Measurements from ENCODE around the gene NGEF.

NGEF gene, protein sequence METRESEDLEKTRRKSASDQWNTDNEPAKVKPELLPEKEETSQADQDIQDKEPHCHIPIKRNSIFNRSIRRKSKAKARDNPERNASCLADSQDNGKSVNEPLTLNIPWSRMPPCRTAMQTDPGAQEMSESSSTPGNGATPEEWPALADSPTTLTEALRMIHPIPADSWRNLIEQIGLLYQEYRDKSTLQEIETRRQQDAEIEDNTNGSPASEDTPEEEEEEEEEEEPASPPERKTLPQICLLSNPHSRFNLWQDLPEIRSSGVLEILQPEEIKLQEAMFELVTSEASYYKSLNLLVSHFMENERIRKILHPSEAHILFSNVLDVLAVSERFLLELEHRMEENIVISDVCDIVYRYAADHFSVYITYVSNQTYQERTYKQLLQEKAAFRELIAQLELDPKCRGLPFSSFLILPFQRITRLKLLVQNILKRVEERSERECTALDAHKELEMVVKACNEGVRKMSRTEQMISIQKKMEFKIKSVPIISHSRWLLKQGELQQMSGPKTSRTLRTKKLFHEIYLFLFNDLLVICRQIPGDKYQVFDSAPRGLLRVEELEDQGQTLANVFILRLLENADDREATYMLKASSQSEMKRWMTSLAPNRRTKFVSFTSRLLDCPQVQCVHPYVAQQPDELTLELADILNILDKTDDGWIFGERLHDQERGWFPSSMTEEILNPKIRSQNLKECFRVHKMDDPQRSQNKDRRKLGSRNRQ

DNA sequence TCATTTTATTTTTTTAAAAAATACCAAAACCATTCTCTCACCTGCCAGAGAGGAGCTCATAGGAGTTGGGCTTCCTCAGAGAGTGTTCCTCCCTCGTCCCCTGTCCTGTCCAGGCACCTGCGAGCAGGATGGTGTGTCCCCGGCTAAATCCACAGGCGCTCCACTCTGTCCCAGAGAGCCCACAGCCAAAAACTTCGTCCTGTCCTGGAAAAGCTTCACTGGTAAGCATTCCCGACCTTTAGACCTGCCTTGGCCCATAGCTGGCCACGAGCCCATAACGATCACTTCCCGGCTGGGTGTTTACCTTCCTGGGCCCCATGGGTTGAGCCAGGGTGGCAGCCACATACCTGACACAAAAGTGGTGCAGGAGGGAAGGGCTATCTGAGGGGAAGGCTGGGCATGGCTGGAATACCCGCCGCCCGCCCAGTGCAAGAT, at the start of gene NGEF:
TSS of gene NGEF (minus strand) at position 230 of the 435 bp plus-strand sequence. CDS start 38,366 bp downstream, outside the sequence.
- TF ChIP-seq, protein P1, sequence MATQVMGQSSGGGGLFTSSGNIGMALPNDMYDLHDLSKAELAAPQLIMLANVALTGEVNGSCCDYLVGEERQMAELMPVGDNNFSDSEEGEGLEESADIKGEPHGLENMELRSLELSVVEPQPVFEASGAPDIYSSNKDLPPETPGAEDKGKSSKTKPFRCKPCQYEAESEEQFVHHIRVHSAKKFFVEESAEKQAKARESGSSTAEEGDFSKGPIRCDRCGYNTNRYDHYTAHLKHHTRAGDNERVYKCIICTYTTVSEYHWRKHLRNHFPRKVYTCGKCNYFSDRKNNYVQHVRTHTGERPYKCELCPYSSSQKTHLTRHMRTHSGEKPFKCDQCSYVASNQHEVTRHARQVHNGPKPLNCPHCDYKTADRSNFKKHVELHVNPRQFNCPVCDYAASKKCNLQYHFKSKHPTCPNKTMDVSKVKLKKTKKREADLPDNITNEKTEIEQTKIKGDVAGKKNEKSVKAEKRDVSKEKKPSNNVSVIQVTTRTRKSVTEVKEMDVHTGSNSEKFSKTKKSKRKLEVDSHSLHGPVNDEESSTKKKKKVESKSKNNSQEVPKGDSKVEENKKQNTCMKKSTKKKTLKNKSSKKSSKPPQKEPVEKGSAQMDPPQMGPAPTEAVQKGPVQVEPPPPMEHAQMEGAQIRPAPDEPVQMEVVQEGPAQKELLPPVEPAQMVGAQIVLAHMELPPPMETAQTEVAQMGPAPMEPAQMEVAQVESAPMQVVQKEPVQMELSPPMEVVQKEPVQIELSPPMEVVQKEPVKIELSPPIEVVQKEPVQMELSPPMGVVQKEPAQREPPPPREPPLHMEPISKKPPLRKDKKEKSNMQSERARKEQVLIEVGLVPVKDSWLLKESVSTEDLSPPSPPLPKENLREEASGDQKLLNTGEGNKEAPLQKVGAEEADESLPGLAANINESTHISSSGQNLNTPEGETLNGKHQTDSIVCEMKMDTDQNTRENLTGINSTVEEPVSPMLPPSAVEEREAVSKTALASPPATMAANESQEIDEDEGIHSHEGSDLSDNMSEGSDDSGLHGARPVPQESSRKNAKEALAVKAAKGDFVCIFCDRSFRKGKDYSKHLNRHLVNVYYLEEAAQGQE (IDR thresholded peaks at IDR 0.05; ENCODE audit: low read depth) = no peak
- no peak for TF ChIP-seq TAF1 (IDR thresholded peaks at IDR 0.05; ENCODE audit: low read depth)
- no peak for TF ChIP-seq ZBTB7A (IDR thresholded peaks at IDR 0.05; ENCODE audit: low read depth)

DNA sequence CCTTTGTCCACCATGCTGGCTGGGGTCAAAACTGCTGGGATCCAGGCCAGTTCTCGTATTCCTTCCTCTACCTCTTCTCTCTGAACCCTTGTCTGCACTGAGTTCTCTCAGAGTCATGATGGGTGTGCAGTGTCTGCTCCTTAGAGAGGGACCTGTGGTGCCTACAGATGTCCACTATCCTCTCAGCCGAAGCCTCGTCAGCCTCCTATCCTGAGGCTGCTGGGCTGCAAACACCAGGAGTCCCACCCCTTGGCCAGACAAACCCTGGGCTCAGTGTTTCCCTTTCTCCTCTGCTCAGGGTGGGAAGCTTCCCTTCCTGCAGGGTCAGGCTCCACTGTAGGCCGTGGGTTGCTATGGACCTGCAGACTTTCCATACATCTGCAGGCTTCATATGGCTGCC, 49.4 kb upstream of the NGEF start:
- no peak for TF ChIP-seq TAF1 (IDR thresholded peaks at IDR 0.05; ENCODE audit: low read depth)
- TF ChIP-seq, protein P1 (IDR thresholded peaks at IDR 0.05; ENCODE audit: low read depth) = no peak
- no peak for TF ChIP-seq EP300 (IDR thresholded peaks at IDR 0.05; ENCODE audit: borderline replicate concordance)
- no peak for TF ChIP-seq USF1 (IDR thresholded peaks at IDR 0.05)
- TF ChIP-seq YY1 (IDR thresholded peaks at IDR 0.05; ENCODE audit: low read depth) = no peak
- TF ChIP-seq TEAD4 (IDR thresholded peaks at IDR 0.05) = no peak
- no peak for TF ChIP-seq EGR1 (IDR thresholded peaks at IDR 0.05)
- TF ChIP-seq FOXM1 (IDR thresholded peaks at IDR 0.05; ENCODE audit: borderline replicate concordance, low read depth) = no peak
- TF ChIP-seq MAX (IDR thresholded peaks at IDR 0.05) = no peak
- no peak for TF ChIP-seq NFIC (IDR thresholded peaks at IDR 0.05)
- TF ChIP-seq CREB1 (IDR thresholded peaks at IDR 0.05; ENCODE audit: low read depth) = no peak
- TF ChIP-seq ZBTB7A (IDR thresholded peaks at IDR 0.05; ENCODE audit: low read depth) = no peak
- no peak for TF ChIP-seq CEBPB (IDR thresholded peaks at IDR 0.05)
- no peak for TF ChIP-seq RAD21 (IDR thresholded peaks at IDR 0.05; ENCODE audit: low read depth)
- no peak for TF ChIP-seq TCF12 (IDR thresholded peaks at IDR 0.05; ENCODE audit: low read depth)

DNA sequence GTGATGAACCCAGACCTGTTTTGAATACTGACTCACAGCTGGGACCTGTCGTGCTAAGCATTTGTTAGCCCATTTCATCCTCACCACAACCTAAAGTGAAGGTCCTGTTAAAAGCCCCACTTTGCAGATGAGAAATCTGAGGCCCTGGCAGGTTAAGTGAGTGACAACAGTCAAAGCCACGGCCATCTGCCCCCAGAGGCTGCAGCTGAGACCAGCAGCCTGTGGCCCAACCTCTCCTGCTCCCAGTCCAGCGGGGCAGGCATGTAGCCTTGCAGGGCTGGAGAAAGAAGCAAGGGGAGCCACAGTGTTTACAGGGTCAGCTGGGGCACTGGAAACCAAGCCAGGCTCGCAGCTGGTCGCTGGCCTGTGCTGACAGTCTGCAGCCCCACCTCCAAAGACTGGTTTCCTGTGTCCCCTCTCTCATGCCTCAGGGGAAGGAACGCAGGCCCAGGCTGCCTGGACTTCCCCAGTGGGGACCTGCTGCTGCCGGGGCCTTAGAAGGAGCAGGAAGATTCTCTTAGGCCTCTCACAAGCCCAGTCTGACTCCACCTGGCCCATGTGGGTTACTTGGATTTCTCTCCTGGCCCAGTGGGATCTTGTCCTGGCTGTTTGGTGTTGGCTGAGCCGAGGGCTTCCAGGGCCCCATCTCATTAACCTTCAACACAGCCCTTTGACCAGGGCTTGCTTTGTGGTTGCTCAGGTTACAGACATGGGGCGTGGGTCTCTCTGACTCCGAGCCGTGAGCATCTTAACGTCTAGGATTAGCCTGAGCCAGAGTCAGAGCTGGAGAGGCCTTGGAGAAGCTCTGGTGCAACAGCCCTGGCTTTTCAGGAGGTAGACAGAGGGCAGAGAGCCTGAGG, 48.8 kb upstream of the NGEF start:
- TF ChIP-seq NFIC (IDR thresholded peaks at IDR 0.05) (no peak), TEAD4 (IDR thresholded peaks at IDR 0.05) (no peak), RAD21 (IDR thresholded peaks at IDR 0.05; ENCODE audit: low read depth) (no peak), USF1 (IDR thresholded peaks at IDR 0.05) (no peak), FOXM1 (IDR thresholded peaks at IDR 0.05; ENCODE audit: borderline replicate concordance, low read depth) (no peak), CEBPB (IDR thresholded peaks at IDR 0.05) (no peak), EGR1 (IDR thresholded peaks at IDR 0.05) (no peak), TAF1 (IDR thresholded peaks at IDR 0.05; ENCODE audit: low read depth) (no peak), MAX (IDR thresholded peaks at IDR 0.05) (no peak), CREB1 (IDR thresholded peaks at IDR 0.05; ENCODE audit: low read depth) (no peak), EP300 (IDR thresholded peaks at IDR 0.05; ENCODE audit: borderline replicate concordance) (no peak), ZBTB7A (IDR thresholded peaks at IDR 0.05; ENCODE audit: low read depth) (no peak), YY1 (IDR thresholded peaks at IDR 0.05; ENCODE audit: low read depth) (no peak), TCF12 (IDR thresholded peaks at IDR 0.05; ENCODE audit: low read depth) (no peak)
- TF ChIP-seq, protein P1 (IDR thresholded peaks at IDR 0.05; ENCODE audit: low read depth) = no peak
